MM.1S (cell line): ENCODE measurements around the gene ARHGAP45.

ENCODE experiments used
- DNase-seq: peaks from one replicate; pipeline ENCODE4 v3.0.0-alpha.2; 2015
- H2AFZ ChIP-seq: fragments of 300-600 bp; sonication (generic); 2 replicates; pipeline ENCODE4 v1.6.0; 2016; ENCODE audit warnings: antibody characterized with exemption, low read length
- H3F3A ChIP-seq: fragments of 300-600 bp; sonication (generic); 2 replicates; pipeline ENCODE4 v1.6.1; 2016; ENCODE audit warnings: mild to moderate bottlenecking, antibody characterized with exemption, low read length, moderate library complexity, mixed read lengths; ENCODE audit not compliant: insufficient read depth
- H3K27ac ChIP-seq: fragments of 300-600 bp; sonication (generic); 2 replicates; pipeline ENCODE4 v1.5.1; 2016; ENCODE audit warnings: mild to moderate bottlenecking, low read length
- H3K27me3 ChIP-seq: fragments of 300-600 bp; sonication (generic); replicated peaks from 2 replicates; pipeline ENCODE4 v1.6.0; 2016; ENCODE audit warnings: low read length; ENCODE audit not compliant: insufficient read depth
- H3K36me3 ChIP-seq: fragments of 300-600 bp; sonication (generic); replicated peaks from 2 replicates; pipeline ENCODE4 v1.6.1; 2016; ENCODE audit warnings: mild to moderate bottlenecking, low read length, mixed read lengths; ENCODE audit not compliant: insufficient read depth
- H3K4me1 ChIP-seq: fragments of 300-600 bp; sonication (generic); 2 replicates; pipeline ENCODE4 v1.6.1; 2016; ENCODE audit warnings: low read length, mixed read lengths
- H3K4me2 ChIP-seq: fragments of 300-600 bp; sonication (generic); 2 replicates; pipeline ENCODE4 v1.6.0; 2016; ENCODE audit warnings: low read depth, low read length
- H3K4me3 ChIP-seq: fragments of 300-600 bp; sonication (generic); 2 replicates; pipeline ENCODE4 v1.5.1; 2016; ENCODE audit warnings: low read length, mixed read lengths
- H3K79me2 ChIP-seq: fragments of 300-600 bp; sonication (generic); 2 replicates; pipeline ENCODE4 v1.6.1; 2016; ENCODE audit warnings: mixed run types, low read length, mixed read lengths
- H3K9ac ChIP-seq: fragments of 300-600 bp; sonication (generic); 2 replicates; pipeline ENCODE4 v1.6.1; 2016; ENCODE audit warnings: low read length, mixed read lengths
- H3K9me2 ChIP-seq: fragments of 300-600 bp; sonication (generic); replicated peaks from 2 replicates; pipeline ENCODE4 v1.6.1; 2016; ENCODE audit warnings: mild to moderate bottlenecking, low read length, mixed read lengths; ENCODE audit not compliant: insufficient read depth
- H3K9me3 ChIP-seq: fragments of 300-600 bp; sonication (generic); replicated peaks from 2 replicates; pipeline ENCODE4 v1.6.1; 2016; ENCODE audit warnings: mild to moderate bottlenecking, low read length, mixed read lengths; ENCODE audit not compliant: insufficient read depth
- H4K20me1 ChIP-seq: fragments of 300-600 bp; sonication (generic); 2 replicates; pipeline ENCODE4 v1.6.1; 2016; ENCODE audit warnings: mild to moderate bottlenecking, low read length, moderate library complexity, mixed read lengths; ENCODE audit not compliant: insufficient read depth
- CTCF ChIP-seq: fragments of 300-600 bp; sonication (generic); IDR thresholded peaks from 2 replicates; pipeline ENCODE4 v1.5.1; 2016; ENCODE audit warnings: antibody characterized with exemption, low read length, mixed read lengths
- EZH2 ChIP-seq: fragments of 300-600 bp; sonication (generic); optimal IDR thresholded peaks from 2 replicates; pipeline ENCODE3; 2017; ENCODE audit warnings: low read depth, mild to moderate bottlenecking, antibody characterized with exemption, low read length, mixed read lengths
- EZH2phosphoT487 ChIP-seq: fragments of 300-600 bp; sonication (generic); IDR thresholded peaks from 2 replicates; pipeline ENCODE4 v1.6.1; 2018; ENCODE audit warnings: antibody characterized with exemption, low read length

Gene ARHGAP45

GRCh38 chr19:1081301-1082164 is 14.6 kb downstream of the ARHGAP45 start:
- 0 out of 2 replicates have a peak, but pooled peaks cover 4% of the 10 kb centered on the region for H4K20me1 ChIP-seq
- no peak overlapping the region for H3K4me3 ChIP-seq
- no peak for DNase-seq
- TF ChIP-seq EZH2 (no peak), EZH2phosphoT487 (no peak), CTCF (no peak)
- H3K9me2 ChIP-seq: no peaks in the 10 kb centered on the region
- peaks cover 66% of the 10 kb centered on the region for H3K79me2 ChIP-seq
- H3F3A ChIP-seq: peaks cover 39% of the 10 kb centered on the region
- H3K4me2 ChIP-seq: no peak overlapping the region
- no peaks in the 10 kb centered on the region for H3K27me3 ChIP-seq
- no peak overlapping the region for H3K9ac ChIP-seq
- H3K4me1 ChIP-seq: peaks cover 11% of the 10 kb centered on the region
- H3K27ac ChIP-seq: no peak overlapping the region
- H3K9me3 ChIP-seq: no peaks in the 10 kb centered on the region
- H2AFZ ChIP-seq: no peak overlapping the region
- peaks cover 34% of the 10 kb centered on the region for H3K36me3 ChIP-seq

- no peak overlapping the region for H3K27ac ChIP-seq
- H3K4me1 ChIP-seq: peaks cover 5% of the 10 kb centered on the region
- DNase-seq: no peak
- 0 out of 2 replicates have a peak, but pooled peaks cover 4% of the 10 kb centered on the region for H4K20me1 ChIP-seq
- H3K4me3 ChIP-seq: no peak overlapping the region
- H3K36me3 ChIP-seq: peaks cover 34% of the 10 kb centered on the region
- H3K9me3 ChIP-seq: no peaks in the 10 kb centered on the region
- peaks cover 37% of the 10 kb centered on the region for H3F3A ChIP-seq
- no peaks in the 10 kb centered on the region for H3K9me2 ChIP-seq
- no peak overlapping the region for H3K9ac ChIP-seq
- TF ChIP-seq EZH2: no peak
- no peak for TF ChIP-seq CTCF
- TF ChIP-seq EZH2phosphoT487: no peak
- peaks cover 67% of the 10 kb centered on the region for H3K79me2 ChIP-seq
- no peaks in the 10 kb centered on the region for H3K27me3 ChIP-seq
- H2AFZ ChIP-seq: no peak overlapping the region
- H3K4me2 ChIP-seq: no peak overlapping the region
These were observed 15.4 kb downstream of the ARHGAP45 start for GRCh38 chr19:1082165-1082927.

GRCh38 chr19:1082928-1083816 is 16.2 kb downstream of the ARHGAP45 start:
- H3K4me2 ChIP-seq: no peak overlapping the region
- no peak overlapping the region for H2AFZ ChIP-seq
- no peak overlapping the region for H3K27ac ChIP-seq
- H3K9me3 ChIP-seq: no peaks in the 10 kb centered on the region
- H3K9ac ChIP-seq: no peak overlapping the region
- no peaks in the 10 kb centered on the region for H3K27me3 ChIP-seq
- no peak for DNase-seq
- H3F3A ChIP-seq: peaks cover 45% of the 10 kb centered on the region
- peaks cover 60% of the 10 kb centered on the region for H3K79me2 ChIP-seq
- TF ChIP-seq CTCF: no peak
- no peak for TF ChIP-seq EZH2phosphoT487
- TF ChIP-seq EZH2: no peak
- peaks cover 6% of the 10 kb centered on the region; the same call in 1 of the 2 replicates for H3K4me1 ChIP-seq
- no peak overlapping the region for H3K4me3 ChIP-seq
- no peaks in the 10 kb centered on the region for H3K9me2 ChIP-seq
- H4K20me1 ChIP-seq: 0 out of 2 replicates have a peak, but pooled peaks cover 6% of the 10 kb centered on the region
- peaks cover 34% of the 10 kb centered on the region for H3K36me3 ChIP-seq
